Kidney glomerular epithelial cell (primary cell): ENCODE results near the gene PCSK6.
"Not testable (repeated sequence)": the region's sequence is repeated elsewhere in the genome, so short reads cannot be mapped to it uniquely, and the experiment has no call there.

Experiments used
- DNase-seq: peaks from one replicate; lab custom pipeline; 2025; lab: John Stamatoyannopoulos, UW

PCSK6 gene

DNA sequence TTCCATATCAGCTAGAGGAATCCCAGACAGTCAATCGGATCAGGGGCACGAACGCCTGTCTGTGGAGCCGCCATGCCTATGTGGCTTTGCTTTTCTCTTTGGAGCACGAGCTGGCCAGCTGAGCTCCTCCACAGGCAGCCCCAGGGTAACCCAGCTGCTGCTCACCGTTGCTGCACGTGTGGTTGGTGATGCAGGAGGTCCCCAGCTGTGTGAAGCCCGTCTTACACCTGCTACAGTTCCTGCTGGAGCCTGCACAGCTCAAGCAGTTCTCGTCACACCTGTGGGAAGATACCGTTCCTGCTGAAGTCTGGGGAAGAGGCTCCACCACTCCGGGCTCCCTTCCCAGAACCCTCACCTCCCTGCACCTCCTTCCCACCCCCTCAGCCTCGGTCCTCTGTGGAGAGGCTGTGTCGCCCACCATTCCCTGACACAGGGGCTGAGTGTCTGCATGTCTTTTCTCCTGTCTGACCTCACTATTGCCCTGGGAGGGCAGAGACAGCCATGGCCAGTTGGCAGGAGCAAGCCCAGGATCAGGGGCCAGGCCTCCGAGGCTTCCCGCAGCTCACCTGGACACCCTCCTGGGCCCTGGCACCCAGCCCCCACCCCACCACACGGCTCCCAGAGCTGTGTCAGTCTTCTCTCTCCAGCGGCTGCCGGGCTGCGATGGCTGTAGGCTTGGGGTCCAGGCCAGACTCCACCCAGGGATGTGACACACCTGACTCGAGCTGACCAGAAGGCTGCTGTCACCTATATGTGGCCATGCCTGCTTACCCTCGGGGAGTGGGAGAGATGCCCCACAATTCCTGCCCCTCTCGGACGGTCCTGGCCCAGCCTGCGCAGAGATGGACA, 182.2 kb downstream of the PCSK6 start:
- DNase-seq, result no peak

GRCh38 chr15:101306341-101307047, 183.0 kb downstream of the PCSK6 start:
- no peak for DNase-seq

DNA sequence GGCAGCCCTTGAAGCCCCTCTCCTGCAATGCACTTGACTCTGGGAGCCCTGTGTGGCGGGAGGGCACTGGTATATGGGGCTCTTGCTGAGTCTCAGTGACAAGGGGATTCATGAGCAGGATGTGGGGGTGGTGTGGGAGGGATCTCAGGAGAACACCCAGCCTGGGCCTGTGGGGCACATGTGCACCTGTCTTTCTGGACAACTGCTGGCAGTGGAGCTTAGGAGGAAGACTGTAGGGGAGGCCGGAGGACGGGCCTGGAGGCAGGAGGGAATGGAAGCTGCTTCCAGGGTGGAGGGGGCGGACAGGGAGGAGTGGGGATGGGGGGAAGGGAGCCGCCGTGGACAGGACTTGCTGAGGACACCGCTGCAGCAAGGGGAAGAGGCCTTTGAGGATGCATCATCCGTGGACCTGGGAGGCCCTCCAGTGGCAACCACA, 183.7 kb downstream of the PCSK6 start:
- no peak for DNase-seq

DNA sequence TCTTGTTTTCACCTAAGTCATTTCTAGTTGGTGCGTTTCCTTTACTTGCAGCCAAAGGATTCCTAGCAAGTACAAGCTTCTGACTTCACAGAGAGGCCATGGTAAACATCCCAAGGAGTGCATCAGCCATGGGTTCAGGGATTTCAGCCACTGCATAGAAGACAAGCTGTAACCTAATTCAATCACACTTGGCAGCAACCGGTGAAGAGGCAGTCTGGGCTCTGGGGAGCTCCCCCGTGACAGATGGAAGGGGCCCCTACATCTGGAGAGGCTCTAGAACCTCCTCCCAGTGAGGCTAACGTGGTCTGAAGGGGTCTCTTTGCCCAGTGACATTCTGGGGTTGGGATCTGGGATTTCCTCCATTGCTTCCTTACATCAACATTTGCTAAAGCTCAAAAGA, 186.1 kb downstream of the PCSK6 start:
- no peak for DNase-seq

DNA sequence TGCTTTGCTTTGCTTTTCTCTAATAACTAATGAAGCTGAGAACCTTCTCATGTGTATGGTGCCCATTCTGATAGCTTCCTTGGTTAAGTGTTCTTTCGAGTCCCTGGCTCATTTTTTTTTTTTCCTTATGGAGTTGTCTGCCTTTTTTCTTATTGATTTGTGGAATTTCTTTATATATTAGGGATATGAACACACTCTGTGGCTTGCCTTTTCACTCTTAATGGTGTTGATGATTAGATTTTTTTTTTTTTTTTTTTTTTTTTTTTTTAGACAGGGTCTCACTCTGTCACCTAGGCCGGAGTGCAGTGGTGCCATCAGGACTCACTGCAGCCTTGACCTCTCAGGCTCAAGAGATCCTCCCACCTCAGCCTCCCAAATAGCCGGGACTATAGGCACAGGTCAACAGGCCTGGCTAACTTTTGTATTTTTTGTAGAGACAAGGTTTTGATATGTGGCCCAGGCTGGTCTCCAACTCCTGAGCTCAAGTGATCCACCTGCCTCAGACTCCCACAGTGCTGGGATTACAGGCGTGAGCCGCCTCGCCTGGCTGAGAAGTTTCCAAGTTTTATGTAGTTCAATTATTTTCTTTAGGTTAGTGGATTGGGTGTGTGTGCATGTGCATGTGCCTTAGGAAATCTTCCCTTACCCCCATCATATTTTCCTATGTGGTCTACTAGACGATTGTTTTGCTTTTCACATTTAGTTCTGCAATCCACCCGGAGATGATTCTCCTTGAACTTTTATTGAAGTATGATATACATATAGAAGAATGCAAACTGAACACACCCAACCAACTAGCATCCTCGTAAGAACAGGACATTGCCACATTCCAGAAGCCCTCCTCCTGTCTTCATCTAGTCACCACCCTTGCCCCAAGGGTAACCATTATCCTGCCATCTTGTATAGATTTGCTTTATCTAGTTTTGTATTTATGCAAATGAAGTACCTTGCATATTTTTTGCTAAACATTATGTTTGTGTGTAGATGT, 192.8 kb downstream of the PCSK6 start:
- DNase-seq, result no peak

- DNase-seq, result no peak
Measured at GRCh38 chr15:101295607-101296161, 193.8 kb downstream of the PCSK6 start.

DNA sequence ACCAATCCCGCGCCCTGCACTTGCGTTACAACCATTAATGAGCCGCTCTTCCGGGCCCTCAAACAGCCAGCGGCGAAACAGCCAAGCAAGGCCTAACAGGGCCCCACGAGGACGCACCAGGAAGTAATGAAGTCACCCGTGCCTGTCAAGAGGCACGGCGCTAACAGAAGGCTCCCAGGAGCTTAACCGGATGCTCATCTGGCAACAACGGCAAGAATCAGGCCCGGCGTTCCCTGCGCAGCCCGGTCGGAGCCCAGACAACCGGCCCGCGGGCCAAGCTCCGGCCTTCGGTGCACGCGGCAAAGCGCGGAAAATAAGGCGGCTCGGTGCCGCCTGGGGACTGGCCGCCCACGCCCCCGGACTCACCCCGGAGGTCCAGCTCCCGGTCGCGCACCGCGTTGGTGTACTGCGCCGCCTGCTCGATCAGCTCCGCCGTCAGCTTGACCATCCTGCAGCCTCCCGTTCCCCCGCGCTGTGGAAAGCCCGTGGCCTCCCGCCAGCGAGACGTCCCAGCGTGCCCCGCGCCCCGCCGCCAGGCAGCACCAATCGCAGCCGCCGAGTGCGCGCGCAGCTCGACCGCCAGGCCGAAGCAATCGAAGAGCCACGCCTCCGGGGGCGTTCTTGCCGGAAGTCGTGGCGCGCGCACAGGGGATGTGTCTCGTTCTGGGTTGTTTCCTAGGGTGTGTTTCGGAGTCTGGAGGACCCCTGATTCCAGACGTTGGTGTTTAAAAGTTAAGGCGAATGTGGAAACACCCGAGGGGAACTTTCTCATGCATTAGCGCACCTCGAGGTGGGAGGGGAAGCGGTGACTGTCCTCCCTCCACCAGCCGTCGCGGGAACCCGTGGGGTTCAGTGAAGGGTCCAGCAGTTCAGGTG, 194.5 kb downstream of the PCSK6 start, which contains the start of gene SNRPA1:
Gene SNRPA1, minus strand, starts transcription at position 518 of the 876 bp plus-strand sequence. Its CDS starts 70 bp downstream, at position 448.
- peak; percentile 87 for DNase-seq

DNA sequence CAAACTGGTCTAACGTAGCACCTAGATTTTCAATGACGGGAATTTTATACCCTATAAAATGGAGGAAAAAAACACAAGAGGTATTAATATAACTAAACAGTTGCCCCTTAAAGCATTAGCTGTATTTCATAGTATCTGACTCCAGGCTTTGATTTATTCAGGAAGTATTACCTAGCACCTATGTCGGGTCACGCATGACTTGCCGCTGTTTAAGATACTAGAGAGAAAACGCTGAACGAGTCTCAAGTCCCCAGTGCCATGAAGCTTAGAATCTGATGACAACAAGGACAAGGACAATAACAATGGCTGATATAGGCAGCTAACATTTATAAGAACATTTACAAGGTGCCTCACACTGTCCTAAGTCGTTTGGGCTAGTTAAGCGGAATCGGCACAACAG, 196.4 kb downstream of the PCSK6 start:
- DNase-seq, result no peak

- peak; percentile 26 for DNase-seq
Measured at GRCh38 chr15:101288905-101289513, 200.5 kb downstream of the PCSK6 start.

DNA sequence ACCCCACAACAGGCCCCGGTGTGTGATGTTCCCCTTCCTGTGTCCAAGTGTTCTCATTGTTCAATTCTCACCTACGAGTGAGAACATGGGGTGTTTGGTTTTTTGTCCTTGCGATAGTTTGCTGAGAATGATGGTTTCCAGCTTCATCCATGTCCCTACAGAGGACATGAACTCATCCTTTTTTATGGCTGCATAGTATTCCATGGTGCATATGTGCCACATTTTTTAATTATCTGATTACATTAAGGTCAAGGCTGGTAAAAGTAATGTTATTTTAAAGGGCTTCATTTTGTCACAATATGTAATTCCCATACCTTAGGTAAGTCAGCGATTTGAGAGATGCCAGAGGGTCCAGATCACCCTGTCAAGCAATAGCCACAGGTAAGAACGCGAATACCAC, 202.2 kb downstream of the PCSK6 start:
- not testable (repeated sequence) for DNase-seq

DNA sequence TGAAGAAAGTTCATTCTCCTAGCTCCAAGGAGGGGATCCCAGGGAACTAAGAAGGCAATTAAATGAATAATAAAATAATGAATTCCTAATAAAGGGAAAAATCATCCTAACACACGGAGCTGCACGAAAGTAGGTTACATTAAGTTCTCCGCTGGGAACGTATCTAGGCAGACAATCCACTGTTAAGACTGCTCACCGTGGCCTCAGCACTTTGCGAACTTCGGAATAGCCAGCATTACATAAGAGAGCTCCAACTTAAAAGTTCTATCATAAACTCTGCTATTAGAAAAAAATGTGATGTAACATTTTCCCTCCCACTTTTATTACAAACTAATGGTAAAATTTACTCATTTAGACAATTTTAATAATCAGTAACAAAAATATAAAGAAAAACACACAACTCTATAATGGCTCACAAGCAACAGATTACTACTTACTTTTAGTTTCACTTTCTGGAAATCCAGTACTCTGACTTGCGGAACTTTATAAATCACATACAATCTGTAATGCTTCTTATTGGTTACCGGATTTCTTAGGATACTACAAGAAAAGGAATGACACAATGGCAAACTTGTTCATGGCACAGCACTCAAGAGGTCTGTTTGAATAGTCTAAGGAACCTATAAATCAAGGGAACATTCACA, 202.9 kb downstream of the PCSK6 start:
- no peak for DNase-seq

- DNase-seq, result no peak
Measured at GRCh38 chr15:101283931-101284330, 205.6 kb downstream of the PCSK6 start.

- DNase-seq, result no peak
Measured at GRCh38 chr15:101280007-101280406, 209.5 kb downstream of the PCSK6 start.

- no peak for DNase-seq
Measured at GRCh38 chr15:101277943-101278564, 211.5 kb downstream of the PCSK6 start.

DNA sequence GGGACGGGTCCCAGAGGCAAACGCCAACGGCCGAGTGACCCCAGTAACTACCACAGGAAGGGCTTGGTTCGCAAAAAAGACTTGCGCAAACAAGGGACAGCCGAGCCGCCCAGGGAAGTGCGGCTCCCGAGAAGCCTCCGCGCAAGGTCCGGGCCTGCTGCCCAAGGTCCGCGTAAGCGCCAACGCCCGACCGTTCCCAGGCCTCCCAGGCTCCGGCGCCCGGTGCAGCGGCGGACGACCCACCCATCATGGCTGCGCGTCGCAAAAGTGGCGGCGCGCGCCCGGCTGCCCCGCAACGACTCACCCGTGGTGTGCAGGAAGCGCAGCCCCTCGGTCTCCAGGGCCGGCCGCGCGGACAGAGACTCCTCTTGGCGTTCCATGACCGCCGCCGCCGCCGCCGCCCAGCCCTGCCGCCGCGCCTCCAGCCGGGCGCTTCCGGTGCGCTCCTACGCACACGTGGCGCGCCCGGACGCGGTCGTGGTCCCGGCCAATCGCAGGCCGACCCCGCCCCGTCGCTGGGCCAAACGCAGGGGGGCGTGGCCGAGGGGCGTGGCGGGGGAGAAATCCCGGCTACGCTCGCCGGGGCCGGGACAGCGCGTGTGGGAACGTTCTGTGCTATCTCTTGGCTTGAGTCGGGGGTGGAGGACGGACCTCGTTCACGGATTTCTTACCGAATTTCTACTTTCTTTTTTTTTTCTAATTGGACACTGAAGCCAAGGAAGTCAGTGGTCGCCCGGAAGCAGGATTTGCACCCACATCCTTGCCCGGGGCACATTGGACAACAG, 212.3 kb downstream of the PCSK6 start, which contains the start of gene SELENOS:
Gene SELENOS, minus strand, starts transcription at position 448 of the 785 bp plus-strand sequence. Its CDS starts 68 bp downstream, at position 380.
- peak; percentile 59 for DNase-seq

GRCh38 chr15:101276501-101277037, 212.9 kb downstream of the PCSK6 start:
- DNase-seq, result peak; percentile 38

GRCh38 chr15:101275018-101275417, 214.5 kb downstream of the PCSK6 start:
- DNase-seq, result no peak

GRCh38 chr15:101273534-101273933, 216.0 kb downstream of the PCSK6 start:
- DNase-seq, result no peak
